Measurements from ENCODE around the gene ATF2. TPM values are rescaled to one million over a fixed set of nuclear protein-coding genes. Genes with fewer than 3 reads are reported as not detected.

The ATF2 gene
- total and polyA plus RNA-seq, 2 donors (not counting 1 experiment from before 2014, with no cell fraction given) = 23.6 to 66.8 TPM

- no peak overlapping the region for H3K4me2 ChIP-seq (replicated peaks; ENCODE audit: low read depth, low read length, poor library complexity, severe bottlenecking)
- DNase-seq = no peak
- H3K79me2 ChIP-seq (ENCODE audit: control insufficient read depth, insufficient read depth, low read length) = peaks cover 65% of the 10 kb centered on the region
- POLR2A ChIA-PET = no interaction called here
- 100% methylated on average over 2 of the region's 2 CpGs for WGBS (ENCODE audit: insufficient coverage)
- ATAC-seq (ENCODE audit: low read depth) = no peak
- no peaks in the 10 kb centered on the region for H3K27me3 ChIP-seq (replicated peaks in 1 of 4; ENCODE audit: control extremely low read depth in 1 of 4, control insufficient read depth in 3 of 4, insufficient read depth in 4 of 4, low read length in 3 of 4)
- no peaks in the 10 kb centered on the region for H3K4me1 ChIP-seq (ENCODE audit: control insufficient read depth in 2 of 2, insufficient read depth in 2 of 2, low read length in 2 of 2)
- no peak overlapping the region for H2AFZ ChIP-seq (ENCODE audit: insufficient read depth, low read depth, low read length, poor library complexity, severe bottlenecking)
- no peaks in the 10 kb centered on the region for H3K9me3 ChIP-seq (ENCODE audit: control extremely low read depth in 1 of 3, control insufficient read depth in 2 of 3, insufficient read depth in 1 of 3, low read length in 2 of 3)
- H3K4me3 ChIP-seq (ENCODE audit: control extremely low read depth in 1 of 5, extremely low read depth in 1 of 5, insufficient read depth in 1 of 5, low read depth in 2 of 5, low read length in 4 of 5) = no peak overlapping the region
- H3K36me3 ChIP-seq (replicated peaks in 1 of 2; ENCODE audit: control extremely low read depth in 1 of 2, control insufficient read depth in 1 of 2, extremely low read depth in 1 of 2, insufficient read depth in 2 of 2, low read length in 1 of 2) = peaks cover 4 to 8% of the 10 kb centered on the region in 2 experiments
- H3K4me1 Mint-ChIP-seq = peaks cover 14% of the 10 kb centered on the region
- no peaks in the 10 kb centered on the region for H3K9me3 Mint-ChIP-seq (ENCODE audit: insufficient read depth)
- H3K4me3 Mint-ChIP-seq = no peak overlapping the region
- no peak overlapping the region for H3K9ac ChIP-seq (ENCODE audit: low read length)
- CTCF ChIA-PET = no interaction called here
- H3K27ac Mint-ChIP-seq = no peak overlapping the region
- no peak for TF ChIP-seq EZH2 (IDR thresholded peaks at IDR 0.05; ENCODE audit: borderline replicate concordance, insufficient read depth, low read depth, low read length, poor library complexity, severe bottlenecking)
- TF ChIP-seq, protein P1, sequence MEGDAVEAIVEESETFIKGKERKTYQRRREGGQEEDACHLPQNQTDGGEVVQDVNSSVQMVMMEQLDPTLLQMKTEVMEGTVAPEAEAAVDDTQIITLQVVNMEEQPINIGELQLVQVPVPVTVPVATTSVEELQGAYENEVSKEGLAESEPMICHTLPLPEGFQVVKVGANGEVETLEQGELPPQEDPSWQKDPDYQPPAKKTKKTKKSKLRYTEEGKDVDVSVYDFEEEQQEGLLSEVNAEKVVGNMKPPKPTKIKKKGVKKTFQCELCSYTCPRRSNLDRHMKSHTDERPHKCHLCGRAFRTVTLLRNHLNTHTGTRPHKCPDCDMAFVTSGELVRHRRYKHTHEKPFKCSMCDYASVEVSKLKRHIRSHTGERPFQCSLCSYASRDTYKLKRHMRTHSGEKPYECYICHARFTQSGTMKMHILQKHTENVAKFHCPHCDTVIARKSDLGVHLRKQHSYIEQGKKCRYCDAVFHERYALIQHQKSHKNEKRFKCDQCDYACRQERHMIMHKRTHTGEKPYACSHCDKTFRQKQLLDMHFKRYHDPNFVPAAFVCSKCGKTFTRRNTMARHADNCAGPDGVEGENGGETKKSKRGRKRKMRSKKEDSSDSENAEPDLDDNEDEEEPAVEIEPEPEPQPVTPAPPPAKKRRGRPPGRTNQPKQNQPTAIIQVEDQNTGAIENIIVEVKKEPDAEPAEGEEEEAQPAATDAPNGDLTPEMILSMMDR (IDR thresholded peaks at IDR 0.05) = no peak
- peaks cover 47% of the 10 kb centered on the region for H4K20me1 ChIP-seq (ENCODE audit: control insufficient read depth, insufficient read depth, low read length, poor library complexity, severe bottlenecking)
- H3K27ac ChIP-seq (ENCODE audit: low read length in 2 of 2) = no peak overlapping the region
- no peaks in the 10 kb centered on the region for H3K27me3 Mint-ChIP-seq
- intact Hi-C loops (cut with micrococcal nuclease) = no loop called here
These were observed 24.3 kb downstream of the ATF2 start for GRCh38 chr2:175143678-175144077.

- Histone ChIP-seq H3K4me3 (ENCODE audit: control extremely low read depth in 1 of 5, extremely low read depth in 1 of 5, insufficient read depth in 1 of 5, low read depth in 2 of 5, low read length in 4 of 5) (no peak overlapping the region), H4K20me1 (ENCODE audit: control insufficient read depth, insufficient read depth, low read length, poor library complexity, severe bottlenecking) (peaks cover 49% of the 10 kb centered on the region), H3K4me1 (ENCODE audit: control insufficient read depth in 2 of 2, insufficient read depth in 2 of 2, low read length in 2 of 2) (no peaks in the 10 kb centered on the region), H3K27me3 (replicated peaks in 1 of 4; ENCODE audit: control extremely low read depth in 1 of 4, control insufficient read depth in 3 of 4, insufficient read depth in 4 of 4, low read length in 3 of 4) (no peaks in the 10 kb centered on the region), H3K9ac (ENCODE audit: low read length) (no peak overlapping the region), H3K27ac (ENCODE audit: low read length in 2 of 2) (no peak overlapping the region), H3K79me2 (ENCODE audit: control insufficient read depth, insufficient read depth, low read length) (peaks cover 64% of the 10 kb centered on the region), H2AFZ (ENCODE audit: insufficient read depth, low read depth, low read length, poor library complexity, severe bottlenecking) (no peak overlapping the region), H3K4me2 (replicated peaks; ENCODE audit: low read depth, low read length, poor library complexity, severe bottlenecking) (no peak overlapping the region), H3K9me3 (ENCODE audit: control extremely low read depth in 1 of 3, control insufficient read depth in 2 of 3, insufficient read depth in 1 of 3, low read length in 2 of 3) (no peaks in the 10 kb centered on the region), H3K36me3 (replicated peaks in 1 of 2; ENCODE audit: control extremely low read depth in 1 of 2, control insufficient read depth in 1 of 2, extremely low read depth in 1 of 2, insufficient read depth in 2 of 2, low read length in 1 of 2) (peaks cover 2 to 8% of the 10 kb centered on the region in 2 experiments)
- peaks cover 15% of the 10 kb centered on the region for H3K4me1 Mint-ChIP-seq
- no peaks in the 10 kb centered on the region for H3K9me3 Mint-ChIP-seq (ENCODE audit: insufficient read depth)
- no peak overlapping the region for H3K4me3 Mint-ChIP-seq
- no CpG with 5 or more reads among the region's 1 CpG for WGBS (ENCODE audit: insufficient coverage)
- no peaks in the 10 kb centered on the region for H3K27me3 Mint-ChIP-seq
- ChIA-PET CTCF (no interaction called here), POLR2A (no interaction called here)
- DNase-seq (no peak), ATAC-seq (ENCODE audit: low read depth) (no peak)
- TF ChIP-seq, protein P1 (IDR thresholded peaks at IDR 0.05) = no peak
- TF ChIP-seq EZH2 (IDR thresholded peaks at IDR 0.05; ENCODE audit: borderline replicate concordance, insufficient read depth, low read depth, low read length, poor library complexity, severe bottlenecking) = no peak
- intact Hi-C loops (cut with micrococcal nuclease) = no loop called here
- H3K27ac Mint-ChIP-seq = no peak overlapping the region
These were observed 24.8 kb downstream of the ATF2 start for GRCh38 chr2:175143191-175143590.
